Neuronal stem cell (in vitro differentiated cells): ENCODE results near the gene IAH1.
A peak's percentile ranks its signal among the peaks of the same experiment; 100 is the strongest.

Experiments
- DNase-seq: peaks from one replicate; pipeline ENCODE4 v3.0.0-alpha.2; 2013; ENCODE audit warnings: low spot score
- H2AFZ ChIP-seq: one replicate; pipeline ENCODE4 v1.6.1; 2013; ENCODE audit warnings: mild to moderate bottlenecking, low read length, inconsistent platforms
- H2AK5ac ChIP-seq: 2 replicates; pipeline ENCODE4 v1.6.1; 2013; ENCODE audit warnings: low read depth, mild to moderate bottlenecking, inconsistent platforms, low read length, moderate library complexity, mixed read lengths
- H2BK120ac ChIP-seq: 2 replicates; pipeline ENCODE4 v1.6.1; 2013; ENCODE audit warnings: low read depth, mild to moderate bottlenecking, inconsistent platforms, low read length, moderate library complexity, mixed read lengths
- H2BK12ac ChIP-seq: one replicate; pipeline ENCODE4 v1.6.1; 2013; ENCODE audit warnings: low read length, inconsistent platforms
- H2BK15ac ChIP-seq: 2 replicates; pipeline ENCODE4 v1.6.1; 2013; ENCODE audit warnings: mild to moderate bottlenecking, low read length, inconsistent platforms, mixed read lengths
- H2BK5ac ChIP-seq: one replicate; pipeline ENCODE4 v1.6.1; 2013; ENCODE audit warnings: inconsistent platforms, mild to moderate bottlenecking, low read length, moderate library complexity
- H3K14ac ChIP-seq: one replicate; pipeline ENCODE4 v1.6.1; 2013; ENCODE audit warnings: low read length, inconsistent platforms
- H3K18ac ChIP-seq: 2 replicates; pipeline ENCODE4 v1.6.1; 2013; ENCODE audit warnings: low read length, inconsistent platforms
- H3K23ac ChIP-seq: 2 replicates; pipeline ENCODE4 v1.6.1; 2013; ENCODE audit warnings: low read depth, mild to moderate bottlenecking, mixed read lengths, low read length, inconsistent platforms; ENCODE audit not compliant: poor library complexity
- H3K27ac ChIP-seq: replicated peaks from 3 replicates; pipeline ENCODE4 v1.5.1; 2013; ENCODE audit warnings: low read length, inconsistent platforms
- H3K27me3 ChIP-seq, 3 experiments: 2 replicates each; pipeline ENCODE4 v1.6.1; 2013; ENCODE audit warnings: low read length in 3 of 3, mild to moderate bottlenecking in 2 of 3, inconsistent platforms in 1 of 3, low read depth in 1 of 3, mixed read lengths in 1 of 3, moderate library complexity in 1 of 3; ENCODE audit not compliant: control insufficient read depth in 3 of 3, insufficient read depth in 3 of 3
- H3K36me3 ChIP-seq, 2 donors: replicated peaks in 1 of 2; 2 replicates each; pipeline ENCODE4 v1.6.1; 2013; ENCODE audit warnings: low read length in 2 of 2; ENCODE audit not compliant: control insufficient read depth in 2 of 2, insufficient read depth in 2 of 2
- H3K4ac ChIP-seq: 2 replicates; pipeline ENCODE4 v1.6.1; 2013; ENCODE audit warnings: inconsistent platforms, mild to moderate bottlenecking, low read length, moderate library complexity
- H3K4me1 ChIP-seq, 2 donors: 1 replicate in 1 of 2; 2 replicates in 1 of 2; pipeline ENCODE4 v1.6.1; 2013; ENCODE audit warnings: low read length in 2 of 2, low read depth in 1 of 2; ENCODE audit not compliant: control insufficient read depth in 2 of 2, insufficient read depth in 1 of 2
- H3K4me2 ChIP-seq: one replicate; pipeline ENCODE4 v1.6.1; 2013; ENCODE audit warnings: mild to moderate bottlenecking, low read length, inconsistent platforms; ENCODE audit not compliant: insufficient read depth, poor library complexity, severe bottlenecking
- H3K4me3 ChIP-seq, 2 donors: 2 replicates each; pipeline ENCODE4 v1.5.1; 2013; ENCODE audit warnings: low read length in 2 of 2, mild to moderate bottlenecking in 2 of 2, inconsistent platforms in 1 of 2, moderate library complexity in 1 of 2
- H3K79me1 ChIP-seq: one replicate; pipeline ENCODE4 v1.6.1; 2013; ENCODE audit warnings: low read depth, mild to moderate bottlenecking, inconsistent platforms, low read length, moderate library complexity
- H3K9ac ChIP-seq: one replicate; pipeline ENCODE4 v1.6.1; 2013; ENCODE audit warnings: mild to moderate bottlenecking, low read depth, low read length, inconsistent platforms; ENCODE audit not compliant: poor library complexity
- H3K9me3 ChIP-seq, 2 donors: replicated peaks in 1 of 2; 2 replicates each; pipeline versions ENCODE3 to v1.6.1; 2013; ENCODE audit warnings: low read length in 2 of 2, mild to moderate bottlenecking in 2 of 2, inconsistent platforms in 1 of 2, low read depth in 1 of 2, mixed read lengths in 1 of 2, moderate library complexity in 1 of 2; ENCODE audit not compliant: control insufficient read depth in 2 of 2, insufficient read depth in 1 of 2
- H4K8ac ChIP-seq: one replicate; pipeline ENCODE4 v1.6.1; 2013; ENCODE audit warnings: low read depth, mild to moderate bottlenecking, inconsistent platforms, low read length, moderate library complexity
- H4K91ac ChIP-seq: one replicate; pipeline ENCODE4 v1.6.1; 2013; ENCODE audit warnings: low read length, low read depth, mild to moderate bottlenecking, inconsistent platforms; ENCODE audit not compliant: poor library complexity
- WGBS, 2 donors: extraction: QIAGEN DNeasy Blood & Tissue Kit; methylation state at CpG; one replicate each; pipeline ENCODE4 v1.1.7; 2013; ENCODE audit warnings: missing lambda C conversion rate in 2 of 2, mixed read lengths in 1 of 2; ENCODE audit not compliant: insufficient read length in 2 of 2, insufficient replicate concordance in 1 of 2; ENCODE audit errors: extremely low coverage in 2 of 2; 5-methylcytosine and 5-hydroxymethylcytosine counted together

Gene IAH1

GRCh38 chr2:9434489-9434888, 39.9 kb upstream of the IAH1 start:
- H3K27ac ChIP-seq, result no peak overlapping the region
- peaks cover 0 to 2% of the 10 kb centered on the region in 2 donors for H3K9me3 ChIP-seq
- no peaks in the 10 kb centered on the region for H3K27me3 ChIP-seq
- H3K9ac ChIP-seq, result no peak overlapping the region
- H2BK15ac ChIP-seq, result no peak overlapping the region
- no peak overlapping the region for H3K18ac ChIP-seq
- H3K79me1 ChIP-seq, result no peaks in the 10 kb centered on the region
- H3K36me3 ChIP-seq, result peaks cover 28 to 97% of the 10 kb centered on the region in 2 donors
- H4K8ac ChIP-seq, result no peak overlapping the region
- H3K4me3 ChIP-seq, result no peak overlapping the region
- no peak overlapping the region for H3K14ac ChIP-seq
- no peak overlapping the region for H3K4me2 ChIP-seq
- no peaks in the 10 kb centered on the region for H3K4me1 ChIP-seq
- no peak overlapping the region for H2BK5ac ChIP-seq
- no peak overlapping the region for H2BK12ac ChIP-seq
- DNase-seq, result no peak
- WGBS, 2 donors, result no CpG with 5 or more reads among the region's 2 CpGs
- H2AFZ ChIP-seq, result no peak overlapping the region
- H2AK5ac ChIP-seq, result no peak overlapping the region
- no peak overlapping the region for H2BK120ac ChIP-seq
- H3K4ac ChIP-seq, result no peak overlapping the region
- H4K91ac ChIP-seq, result no peak overlapping the region
- no peak overlapping the region for H3K23ac ChIP-seq

GRCh38 chr2:9439536-9439935, 34.8 kb upstream of the IAH1 start:
- no peak overlapping the region for H3K23ac ChIP-seq
- no peak overlapping the region for H2BK120ac ChIP-seq
- H3K14ac ChIP-seq, result no peak overlapping the region
- no peak overlapping the region for H3K18ac ChIP-seq
- H3K4ac ChIP-seq, result no peak overlapping the region
- H3K79me1 ChIP-seq, result no peaks in the 10 kb centered on the region
- H4K91ac ChIP-seq, result no peak overlapping the region
- H3K36me3 ChIP-seq, result peaks cover 33 to 95% of the 10 kb centered on the region in 2 donors
- WGBS, 2 donors, result no CpG with 5 or more reads among the region's 1 CpG
- no peak overlapping the region for H2BK12ac ChIP-seq
- H3K9me3 ChIP-seq, result peaks cover 0 to 2% of the 10 kb centered on the region in 2 donors
- H3K4me2 ChIP-seq, result no peak overlapping the region
- no peaks in the 10 kb centered on the region for H3K4me1 ChIP-seq
- no peak overlapping the region for H2BK15ac ChIP-seq
- no peak overlapping the region for H2AFZ ChIP-seq
- H3K27ac ChIP-seq, result no peak overlapping the region
- no peak overlapping the region for H2AK5ac ChIP-seq
- no peak overlapping the region for H3K9ac ChIP-seq
- no peak overlapping the region for H2BK5ac ChIP-seq
- H3K4me3 ChIP-seq, result no peak overlapping the region
- no peaks in the 10 kb centered on the region for H3K27me3 ChIP-seq
- H4K8ac ChIP-seq, result no peak overlapping the region
- DNase-seq, result no peak

GRCh38 chr2:9440058-9440727, 34.2 kb upstream of the IAH1 start:
- Histone ChIP-seq H2BK120ac (no peak overlapping the region), H2BK15ac (no peak overlapping the region), H3K27ac (no peak overlapping the region), H4K91ac (no peak overlapping the region), H3K9me3 (peaks cover 0 to 2% of the 10 kb centered on the region in 2 donors), H2BK12ac (no peak overlapping the region), H3K23ac (no peak overlapping the region), H3K79me1 (no peaks in the 10 kb centered on the region), H3K36me3 (peaks cover 33 to 95% of the 10 kb centered on the region in 2 donors), H3K4me1 (no peaks in the 10 kb centered on the region), H2BK5ac (no peak overlapping the region), H3K4ac (no peak overlapping the region), H3K18ac (no peak overlapping the region), H3K4me2 (no peak overlapping the region), H2AK5ac (no peak overlapping the region), H4K8ac (no peak overlapping the region), H3K4me3 (no peak overlapping the region), H3K14ac (no peak overlapping the region), H2AFZ (no peak overlapping the region), H3K27me3 (no peaks in the 10 kb centered on the region), H3K9ac (no peak overlapping the region)
- WGBS, 2 donors, result no CpG with 5 or more reads among the region's 1 CpG
- DNase-seq, result no peak

GRCh38 chr2:9441556-9441955, 32.8 kb upstream of the IAH1 start:
- H3K9ac ChIP-seq, result no peak overlapping the region
- no peak overlapping the region for H4K91ac ChIP-seq
- H3K4me3 ChIP-seq, result no peak overlapping the region
- no peak overlapping the region for H2BK12ac ChIP-seq
- H3K4ac ChIP-seq, result no peak overlapping the region
- H3K14ac ChIP-seq, result peak overlapping the region; percentile 38
- no peak overlapping the region for H3K23ac ChIP-seq
- no peak overlapping the region for H2BK120ac ChIP-seq
- no CpG with 5 or more reads among the region's 3 CpGs for WGBS, 2 donors
- DNase-seq, result no peak
- no peak overlapping the region for H2AK5ac ChIP-seq
- no peak overlapping the region for H3K4me2 ChIP-seq
- no peak overlapping the region for H3K18ac ChIP-seq
- H3K9me3 ChIP-seq, result peaks cover 0 to 2% of the 10 kb centered on the region in 2 donors
- H4K8ac ChIP-seq, result no peak overlapping the region
- no peaks in the 10 kb centered on the region for H3K4me1 ChIP-seq
- no peak overlapping the region for H2BK15ac ChIP-seq
- H3K27me3 ChIP-seq, result no peaks in the 10 kb centered on the region
- peaks cover 39 to 96% of the 10 kb centered on the region in 2 donors for H3K36me3 ChIP-seq
- no peaks in the 10 kb centered on the region for H3K79me1 ChIP-seq
- H3K27ac ChIP-seq, result no peak overlapping the region
- H2BK5ac ChIP-seq, result no peak overlapping the region
- no peak overlapping the region for H2AFZ ChIP-seq
